Measurements from ENCODE around the gene CLDN34.

- TF ChIP-seq EZH2 (IDR thresholded peaks at IDR 0.05; ENCODE audit: insufficient read depth, poor library complexity, severe bottlenecking) = no peak
- TF ChIP-seq EZH2phosphoT487 (IDR thresholded peaks at IDR 0.05; ENCODE audit: insufficient read depth, low read depth) = no peak
Observed at GRCh38 chrX:9997041-9997440, 29.9 kb downstream of the CLDN34 start.
